Ascending aorta (tissue), 2 donors: Measurements from ENCODE around the gene SLC30A3. TPM values are rescaled to one million over a fixed set of nuclear protein-coding genes. Genes with fewer than 3 reads are reported as not detected.

Experiments
- DNase-seq, 2 donors: peaks; one replicate each; pipeline ENCODE4 v3.0.0-alpha.2; 2019; ENCODE audit warnings: low spot score in 2 of 2
- H3K27ac ChIP-seq, 2 donors: fragments of 200-600 bp; sonication (generic); one replicate each; pipeline ENCODE4 v1.5.1; 2016 to 2017; ENCODE audit warnings: mild to moderate bottlenecking in 1 of 2
- H3K27me3 ChIP-seq: fragments of 200-600 bp; sonication (generic); one replicate; pipeline ENCODE4 v1.5.1; 2017
- H3K36me3 ChIP-seq, 2 donors: fragments of 200-600 bp; sonication (generic); one replicate each; pipeline ENCODE4 v1.5.1; 2016
- H3K4me1 ChIP-seq, 2 donors: fragments of 200-600 bp; sonication (generic); one replicate each; pipeline ENCODE4 v1.5.1; 2016 to 2017; ENCODE audit warnings: mild to moderate bottlenecking in 1 of 2
- H3K4me3 ChIP-seq, 2 donors: fragments of 200-600 bp; sonication (generic); one replicate each; pipeline ENCODE4 v1.5.1; 2016 to 2017; ENCODE audit warnings: mild to moderate bottlenecking in 1 of 2
- H3K9me3 ChIP-seq, 2 donors: fragments of 200-600 bp; sonication (generic); one replicate each; pipeline ENCODE4 v1.5.1; 2016
- intact Hi-C: fragments of 100-400 bp; cut with DNase I; formaldehyde crosslinking; loops from one replicate; pipeline ENCODE4 v1.15.1; 2023
- total RNA-seq: library from RNA; depleted of rRNA; stranded (reverse); fragments of >200 nt; gene quantifications from one replicate; pipeline ENCODE4 v1.1.0, GENCODE V29; 2016
- TF ChIP-seq, protein P1 (sequence below), 3 experiments: fragments of 200-600 bp in 2 of 3; fragments of 450-650 bp in 1 of 3; sonication (generic) in 2 of 3; IDR thresholded peaks; one replicate each; pipeline ENCODE4 v1.5.1; 2016 to 2019; ENCODE audit warnings: antibody characterized with exemption in 3 of 3, mild to moderate bottlenecking in 1 of 3, moderate library complexity in 1 of 3

SLC30A3 gene
- total RNA-seq, 1 donor from 2014 or later: 7.6 TPM

DNA sequence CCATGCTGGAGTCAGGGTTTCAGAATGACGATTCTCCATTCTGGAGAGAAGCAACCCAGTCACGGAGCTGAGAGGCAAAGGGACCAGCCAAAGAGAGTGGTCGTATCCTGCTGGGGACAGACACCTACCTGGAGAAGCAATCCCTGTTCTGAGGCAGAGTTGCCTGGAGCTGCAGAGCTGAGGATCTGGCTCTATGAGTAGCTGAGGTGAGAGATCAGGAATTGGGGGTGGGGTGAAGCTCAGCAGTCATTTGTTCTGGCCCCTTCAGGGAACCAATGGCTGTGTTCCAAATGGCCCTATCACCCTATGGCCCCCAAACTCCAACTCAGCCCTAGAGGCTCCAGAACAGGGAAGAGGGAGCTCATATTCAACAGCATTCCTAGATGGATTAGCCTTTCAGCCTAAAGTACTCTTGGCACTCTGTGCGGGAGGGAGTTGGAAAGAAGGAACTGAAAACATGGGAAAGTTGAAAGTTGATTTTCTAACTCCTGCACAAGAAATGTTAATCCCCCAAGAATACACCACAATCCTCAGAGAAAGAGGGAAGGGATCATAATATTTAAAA lies 54.3 kb downstream of the SLC30A3 start:
- peaks cover 32 to 52% of the 10 kb centered on the region in 2 donors for H3K36me3 ChIP-seq
- TF ChIP-seq, protein P1, sequence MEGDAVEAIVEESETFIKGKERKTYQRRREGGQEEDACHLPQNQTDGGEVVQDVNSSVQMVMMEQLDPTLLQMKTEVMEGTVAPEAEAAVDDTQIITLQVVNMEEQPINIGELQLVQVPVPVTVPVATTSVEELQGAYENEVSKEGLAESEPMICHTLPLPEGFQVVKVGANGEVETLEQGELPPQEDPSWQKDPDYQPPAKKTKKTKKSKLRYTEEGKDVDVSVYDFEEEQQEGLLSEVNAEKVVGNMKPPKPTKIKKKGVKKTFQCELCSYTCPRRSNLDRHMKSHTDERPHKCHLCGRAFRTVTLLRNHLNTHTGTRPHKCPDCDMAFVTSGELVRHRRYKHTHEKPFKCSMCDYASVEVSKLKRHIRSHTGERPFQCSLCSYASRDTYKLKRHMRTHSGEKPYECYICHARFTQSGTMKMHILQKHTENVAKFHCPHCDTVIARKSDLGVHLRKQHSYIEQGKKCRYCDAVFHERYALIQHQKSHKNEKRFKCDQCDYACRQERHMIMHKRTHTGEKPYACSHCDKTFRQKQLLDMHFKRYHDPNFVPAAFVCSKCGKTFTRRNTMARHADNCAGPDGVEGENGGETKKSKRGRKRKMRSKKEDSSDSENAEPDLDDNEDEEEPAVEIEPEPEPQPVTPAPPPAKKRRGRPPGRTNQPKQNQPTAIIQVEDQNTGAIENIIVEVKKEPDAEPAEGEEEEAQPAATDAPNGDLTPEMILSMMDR (IDR thresholded peaks at IDR 0.05): no peak
- H3K9me3 ChIP-seq: no peaks in the 10 kb centered on the region
- no peak overlapping the region for H3K4me3 ChIP-seq
- H3K27ac ChIP-seq: no peak overlapping the region
- intact Hi-C loops: no loop called here
- no peak for DNase-seq
- peaks cover 6 to 12% of the 10 kb centered on the region in 2 donors for H3K4me1 ChIP-seq
- H3K27me3 ChIP-seq: no peaks in the 10 kb centered on the region

DNA sequence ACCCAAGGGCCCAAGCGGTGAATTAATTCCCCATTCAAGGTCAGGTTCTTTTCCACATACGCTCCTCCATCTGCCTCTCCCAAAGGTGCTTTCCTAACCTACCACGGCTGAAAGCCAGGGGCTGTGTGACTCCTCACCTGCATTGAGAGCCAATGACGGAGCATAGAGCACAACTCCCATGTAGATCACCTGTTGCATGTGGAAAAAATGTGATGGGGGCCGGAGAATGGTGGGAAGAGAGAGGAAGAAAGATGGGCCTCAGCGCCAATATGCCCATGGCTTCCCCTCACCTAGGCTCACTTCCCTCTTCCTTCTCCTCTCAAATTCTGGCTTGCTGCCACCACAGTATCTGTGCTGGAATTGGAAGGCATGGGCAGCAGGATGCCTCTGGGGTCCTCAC lies 56.5 kb downstream of the SLC30A3 start:
- DNase-seq: no peak
- Histone ChIP-seq H3K4me1 (peaks cover 0 to 5% of the 10 kb centered on the region in 2 donors), H3K4me3 (no peak overlapping the region), H3K9me3 (no peaks in the 10 kb centered on the region), H3K36me3 (peaks cover 43 to 67% of the 10 kb centered on the region in 2 donors), H3K27me3 (no peaks in the 10 kb centered on the region), H3K27ac (no peak overlapping the region)
- intact Hi-C loops: no loop called here
- TF ChIP-seq, protein P1 (IDR thresholded peaks at IDR 0.05): no peak

DNA sequence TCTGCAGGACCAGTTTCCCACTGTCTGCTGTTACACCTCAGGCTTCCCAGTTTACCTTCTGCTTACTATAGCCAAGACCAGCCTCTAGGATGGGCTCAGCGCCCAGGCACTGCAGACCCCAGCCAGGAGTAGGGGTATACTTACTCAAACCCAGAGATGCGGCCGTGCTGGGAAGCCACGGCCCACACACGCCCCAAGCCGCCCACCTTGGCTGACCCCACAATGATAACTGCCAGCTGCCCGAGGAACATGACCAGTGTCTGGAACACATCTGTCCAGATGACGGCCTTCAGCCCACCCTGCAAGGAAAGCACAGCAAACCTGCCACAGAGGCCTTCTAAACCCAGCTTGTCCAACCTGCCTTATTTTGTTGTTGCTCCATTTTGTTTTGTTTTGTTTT lies 57.6 kb downstream of the SLC30A3 start:
- TF ChIP-seq, protein P1 (IDR thresholded peaks at IDR 0.05): no peak
- intact Hi-C loops: no loop called here
- H3K36me3 ChIP-seq: peaks cover 46 to 74% of the 10 kb centered on the region in 2 donors
- no peaks in the 10 kb centered on the region for H3K27me3 ChIP-seq
- no peak overlapping the region for H3K4me3 ChIP-seq
- H3K4me1 ChIP-seq: no peaks in the 10 kb centered on the region
- no peaks in the 10 kb centered on the region for H3K9me3 ChIP-seq
- H3K27ac ChIP-seq: no peak overlapping the region
- no peak for DNase-seq

DNA sequence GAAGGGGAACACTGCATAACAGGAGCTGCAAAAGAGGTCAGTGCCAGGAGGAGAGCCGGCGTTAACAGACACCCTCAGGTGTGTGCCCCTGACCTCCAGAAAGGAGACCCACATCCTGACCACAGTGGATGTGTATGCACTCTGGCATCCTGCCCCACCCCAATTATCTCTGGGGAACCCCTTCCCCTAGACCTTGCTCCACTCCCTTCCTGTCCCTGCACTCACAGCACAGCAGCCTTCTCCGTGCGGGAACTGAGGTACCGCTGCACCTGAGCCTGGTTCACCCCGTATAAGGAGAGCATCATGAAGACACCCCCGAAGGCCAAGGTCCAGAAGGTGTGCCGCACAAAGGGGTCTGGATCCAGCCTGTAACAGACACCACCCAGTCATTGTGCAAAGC lies 58.3 kb downstream of the SLC30A3 start:
- DNase-seq: no peak
- H3K4me3 ChIP-seq: no peak overlapping the region
- TF ChIP-seq, protein P1 (IDR thresholded peaks at IDR 0.05): no peak
- intact Hi-C loops: no loop called here
- H3K36me3 ChIP-seq: peaks cover 46 to 77% of the 10 kb centered on the region in 2 donors
- H3K4me1 ChIP-seq: no peaks in the 10 kb centered on the region
- H3K9me3 ChIP-seq: no peaks in the 10 kb centered on the region
- no peaks in the 10 kb centered on the region for H3K27me3 ChIP-seq
- no peak overlapping the region for H3K27ac ChIP-seq

DNA sequence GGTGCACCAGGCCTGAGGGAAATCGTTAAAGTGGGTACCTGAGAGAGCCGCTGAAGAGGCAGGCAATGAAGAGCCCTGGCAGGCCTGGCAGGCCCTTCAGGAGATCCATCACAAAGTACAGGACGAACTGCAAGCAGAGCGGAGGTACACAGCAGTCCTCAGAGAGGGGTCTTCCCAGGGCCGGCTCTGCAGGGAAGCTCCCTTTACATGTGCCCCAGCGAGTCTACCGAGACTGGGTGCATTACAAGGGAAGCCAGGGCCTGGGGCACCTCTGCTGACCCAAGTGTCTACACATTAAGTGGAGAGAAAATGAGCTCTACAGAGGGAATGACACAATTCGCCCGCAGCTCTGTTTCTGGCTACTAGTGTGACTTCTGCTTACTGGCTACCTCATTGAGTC lies 59.1 kb downstream of the SLC30A3 start:
- intact Hi-C loops: no loop called here
- H3K4me1 ChIP-seq: no peaks in the 10 kb centered on the region
- H3K9me3 ChIP-seq: no peaks in the 10 kb centered on the region
- no peak overlapping the region for H3K27ac ChIP-seq
- no peak for DNase-seq
- H3K27me3 ChIP-seq: no peaks in the 10 kb centered on the region
- no peak overlapping the region for H3K4me3 ChIP-seq
- TF ChIP-seq, protein P1 (IDR thresholded peaks at IDR 0.05): no peak
- H3K36me3 ChIP-seq: peaks cover 46 to 76% of the 10 kb centered on the region in 2 donors

Other genes with a start within 250 kb of the SLC30A3 start
- 74.1 TPM for gene TMEM214, start 230.1 kb downstream of the SLC30A3 start, total RNA-seq
- 2.1 TPM for gene AGBL5, start 211.4 kb downstream of the SLC30A3 start, total RNA-seq
- 158 TPM for gene OST4, start 191.4 kb downstream of the SLC30A3 start, total RNA-seq
- gene EMILIN1, start 184.4 kb downstream of the SLC30A3 start, total RNA-seq: 301 TPM
- gene KHK, start 176.3 kb downstream of the SLC30A3 start, total RNA-seq: 0.85 TPM
- gene CGREF1, start 143.9 kb downstream of the SLC30A3 start, total RNA-seq: 3.5 TPM
- not detected for gene ABHD1, start 139.2 kb downstream of the SLC30A3 start, total RNA-seq
- gene PREB, start 128.4 kb downstream of the SLC30A3 start, total RNA-seq: 116 TPM
- gene PRR30, start 123.6 kb downstream of the SLC30A3 start, total RNA-seq: not detected
- not detected for gene TCF23, start 114.0 kb downstream of the SLC30A3 start, total RNA-seq
- gene ATRAID, start 51.0 kb downstream of the SLC30A3 start, total RNA-seq: 284 TPM
- 85.7 TPM for gene SLC5A6, start 50.8 kb downstream of the SLC30A3 start, total RNA-seq
- 63.4 TPM for gene CAD, start 45.7 kb downstream of the SLC30A3 start, total RNA-seq
- not detected for gene DNAJC5G, start 12.4 kb upstream of the SLC30A3 start, total RNA-seq
- gene TRIM54, start 19.4 kb upstream of the SLC30A3 start, total RNA-seq: not detected
- not detected for gene UCN, start 45.4 kb upstream of the SLC30A3 start, total RNA-seq
- 239 TPM for gene MPV17, start 60.0 kb upstream of the SLC30A3 start, total RNA-seq
- 76.2 TPM for gene GTF3C2, start 93.7 kb upstream of the SLC30A3 start, total RNA-seq
- 34.8 TPM for gene EIF2B4, start 107.3 kb upstream of the SLC30A3 start, total RNA-seq
- gene SNX17, start 107.6 kb upstream of the SLC30A3 start, total RNA-seq: 94.0 TPM
- 17.7 TPM for gene ZNF513, start 117.7 kb upstream of the SLC30A3 start, total RNA-seq
- 24.7 TPM for gene PPM1G, start 146.5 kb upstream of the SLC30A3 start, total RNA-seq
- gene NRBP1, start 165.6 kb upstream of the SLC30A3 start, total RNA-seq: 42.1 TPM
- gene KRTCAP3, start 179.3 kb upstream of the SLC30A3 start, total RNA-seq: not detected
- 204 TPM for gene IFT172, start 226.7 kb upstream of the SLC30A3 start, total RNA-seq
- 18.1 TPM for gene FNDC4, start 232.2 kb upstream of the SLC30A3 start, total RNA-seq
- not detected for gene GCKR, start 233.8 kb upstream of the SLC30A3 start, total RNA-seq